ENCODE results near the gene WWOX.

The WWOX gene

DNA sequence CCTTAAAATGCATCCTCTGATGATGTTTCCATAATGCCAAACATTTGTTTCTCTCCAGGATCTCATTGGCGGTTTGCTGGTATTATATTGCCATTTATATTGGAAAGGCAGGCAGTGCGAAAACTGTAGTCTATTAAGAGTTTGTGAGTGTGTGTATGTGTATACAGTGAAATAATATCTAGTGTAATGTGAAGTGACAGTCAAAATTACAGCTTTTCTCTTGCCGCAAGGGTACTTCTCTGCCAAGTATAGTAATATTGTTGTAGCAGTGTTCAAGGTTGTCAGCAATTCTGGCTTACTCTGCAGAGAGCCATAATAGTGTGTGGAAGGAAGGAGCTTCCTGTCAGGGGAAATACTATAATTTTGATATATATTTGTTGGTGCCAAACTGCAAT is 178.6 kb downstream of the WWOX start:
- no peak for DNase-seq

DNA sequence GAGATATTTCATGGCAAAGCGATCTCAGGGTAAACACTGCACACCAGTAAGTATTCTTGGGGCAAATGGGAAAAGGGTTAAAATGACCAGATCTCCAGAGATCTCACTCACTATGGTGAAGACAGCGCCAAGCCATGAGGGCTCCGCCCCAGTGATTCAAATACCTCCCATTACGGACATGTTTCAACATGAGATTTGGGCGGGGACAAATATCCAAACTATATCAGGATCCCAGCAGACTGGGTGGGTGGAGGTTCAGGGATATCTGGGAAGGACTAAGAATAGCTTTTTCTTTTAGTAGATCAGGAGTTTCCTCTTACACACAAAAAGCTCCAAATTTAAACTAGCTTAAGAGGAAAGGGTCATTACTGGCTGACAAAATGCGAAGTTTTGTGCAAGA is 181.7 kb downstream of the WWOX start:
- DNase-seq: no peak

DNA sequence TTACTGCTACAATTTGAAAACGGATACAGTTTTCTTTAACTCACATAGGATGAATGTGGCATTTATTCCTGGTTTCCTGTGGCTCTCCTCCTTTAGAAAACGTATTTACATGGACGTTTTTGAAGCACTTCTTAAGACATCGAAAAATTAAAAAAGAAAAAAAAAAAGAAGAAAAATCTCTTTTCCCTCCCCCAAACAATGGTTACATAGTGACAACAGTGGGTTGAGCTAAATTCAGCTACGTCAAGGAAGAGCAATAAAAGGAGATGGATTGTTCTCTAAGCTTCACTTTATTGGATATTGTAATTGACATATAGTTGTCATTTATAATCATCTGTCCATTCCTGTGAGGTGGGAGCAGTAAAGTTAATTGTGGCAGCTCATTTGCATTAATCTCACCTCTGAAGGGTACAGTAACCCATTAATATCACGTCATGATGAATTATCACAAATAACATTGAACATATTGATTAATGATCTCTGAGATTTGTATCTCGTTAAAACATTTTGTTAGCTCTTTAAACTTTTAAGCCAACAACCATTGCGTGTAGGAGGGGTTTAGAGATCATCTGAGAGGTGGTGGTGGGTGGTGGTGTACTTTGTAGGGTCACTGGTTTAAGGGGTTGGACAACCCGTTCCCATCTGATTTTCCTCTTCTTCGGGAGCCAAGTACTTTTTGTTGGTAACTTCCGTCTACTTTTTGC is 184.2 kb downstream of the WWOX start:
- DNase-seq: no peak

DNA sequence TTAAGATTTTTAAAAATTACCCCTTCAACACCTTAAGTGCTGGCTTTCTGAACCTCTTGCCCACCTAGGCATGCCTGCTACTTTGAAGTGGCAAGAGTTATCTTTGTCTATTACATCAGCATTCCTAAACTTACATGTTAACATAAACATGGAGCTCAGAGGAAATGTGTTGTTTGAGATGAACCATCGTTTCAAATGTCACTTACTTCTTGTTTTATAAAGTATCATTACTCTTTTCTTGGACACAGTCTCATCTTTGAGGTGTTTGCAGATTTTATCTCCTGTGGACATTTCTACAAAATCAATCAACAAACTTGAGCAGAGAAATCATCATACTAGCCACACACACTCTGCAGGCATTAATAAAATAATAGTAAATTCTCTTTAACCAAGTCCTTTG is 184.9 kb downstream of the WWOX start:
- DNase-seq: no peak

DNA sequence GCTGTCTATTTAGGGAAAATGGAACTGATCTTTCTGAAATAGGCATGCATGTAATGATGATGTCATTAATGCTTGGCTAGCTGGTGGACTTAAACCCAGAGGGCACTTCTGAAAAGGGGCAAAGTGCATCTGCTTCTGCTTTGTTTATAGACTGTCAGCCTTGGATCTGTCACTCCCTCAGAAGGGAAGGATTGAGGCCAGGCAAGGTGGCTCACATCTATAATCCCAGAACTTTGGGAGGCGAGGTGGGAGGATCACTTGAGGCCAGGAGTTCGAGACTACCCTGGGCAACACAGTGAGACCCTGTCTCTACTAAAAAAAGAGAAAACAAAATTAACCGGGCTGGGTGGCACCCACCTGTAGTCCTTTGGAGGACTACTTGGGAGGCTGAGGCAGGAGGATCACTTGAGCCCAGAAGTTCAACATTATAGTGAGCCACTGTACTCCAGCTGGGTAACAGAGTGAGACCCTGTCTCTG is 185.5 kb downstream of the WWOX start:
- DNase-seq: no peak

DNA sequence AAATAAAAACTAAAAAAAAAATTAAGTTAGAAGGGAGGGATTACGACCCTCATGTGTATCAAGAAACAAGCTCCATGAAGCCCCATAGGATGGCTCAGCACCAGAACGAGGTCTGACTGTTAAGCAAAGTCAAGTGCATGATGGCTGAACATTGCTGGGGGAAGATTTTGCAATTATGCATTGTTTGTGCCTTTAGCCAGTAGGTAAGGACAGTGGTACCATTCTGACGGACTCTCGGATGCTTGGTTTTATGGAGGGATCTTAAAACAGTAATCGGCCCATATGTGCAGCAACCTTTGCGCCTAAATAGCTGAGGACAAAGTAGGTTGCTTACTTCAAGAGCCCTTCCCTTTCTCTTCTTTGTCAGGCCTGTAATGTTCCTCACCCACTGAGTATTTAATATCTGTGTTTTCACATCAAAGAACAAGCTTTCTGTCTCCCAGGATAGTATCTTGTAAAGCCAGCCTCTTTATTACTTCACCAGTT is 186.0 kb downstream of the WWOX start:
- no peak for DNase-seq

DNA sequence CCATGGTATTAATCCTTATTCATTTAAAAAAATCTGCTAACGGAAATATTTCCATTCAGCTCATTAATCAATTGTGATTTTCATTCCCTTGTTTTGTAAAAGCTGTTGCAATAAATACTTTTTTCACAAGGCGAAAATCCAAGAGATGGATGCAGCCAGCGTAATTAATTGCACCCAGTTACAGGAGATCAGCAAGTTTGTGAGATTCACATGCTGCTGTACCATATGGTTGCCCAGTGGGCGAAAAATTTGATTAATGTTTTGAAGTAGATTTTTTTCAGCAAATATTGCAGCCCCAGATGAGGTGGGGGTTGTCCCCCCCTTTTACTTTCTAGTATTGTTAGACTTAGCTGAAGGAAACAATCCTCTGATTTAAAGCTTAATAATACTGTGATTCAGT is 186.6 kb downstream of the WWOX start:
- DNase-seq: peak; percentile 21

DNA sequence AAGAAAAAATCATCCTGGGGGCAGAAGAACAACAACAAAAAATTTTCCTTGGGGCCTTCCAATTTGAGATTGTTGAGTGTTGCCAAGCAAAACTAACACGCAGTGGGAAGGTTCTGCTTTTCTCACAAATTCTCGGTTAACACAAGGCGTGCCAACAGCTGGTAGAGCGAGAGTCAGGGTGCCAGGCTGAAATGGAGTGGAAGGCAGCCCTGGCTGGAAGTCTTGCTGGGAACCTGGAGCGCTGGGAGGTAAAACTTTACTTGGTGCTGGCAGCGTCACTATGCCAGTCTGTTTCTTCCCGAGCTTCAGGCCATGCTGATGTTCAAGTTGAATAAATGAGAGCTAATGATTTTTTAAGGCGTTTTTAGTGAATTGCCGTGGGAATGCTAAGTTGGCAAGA is 189.4 kb downstream of the WWOX start:
- no peak for DNase-seq

DNA sequence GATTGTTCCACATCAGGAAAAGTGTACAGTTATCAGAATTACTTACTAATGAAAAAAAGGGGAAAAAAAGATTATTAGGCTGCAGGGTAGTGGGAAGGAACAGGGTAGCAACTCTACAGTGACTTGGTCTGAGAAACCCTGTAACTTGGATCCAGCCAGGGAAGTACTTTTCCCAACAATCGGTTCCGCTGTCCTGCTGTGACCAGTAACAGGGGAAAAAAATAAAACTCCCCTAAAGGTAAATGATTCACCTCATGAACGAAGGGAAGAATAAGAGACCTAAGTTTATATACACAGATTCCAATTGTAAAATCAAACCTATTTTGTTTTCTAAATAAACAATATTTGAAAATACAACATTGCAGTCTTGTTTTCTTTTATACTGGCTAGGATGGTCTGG is 189.9 kb downstream of the WWOX start:
- DNase-seq: no peak

DNA sequence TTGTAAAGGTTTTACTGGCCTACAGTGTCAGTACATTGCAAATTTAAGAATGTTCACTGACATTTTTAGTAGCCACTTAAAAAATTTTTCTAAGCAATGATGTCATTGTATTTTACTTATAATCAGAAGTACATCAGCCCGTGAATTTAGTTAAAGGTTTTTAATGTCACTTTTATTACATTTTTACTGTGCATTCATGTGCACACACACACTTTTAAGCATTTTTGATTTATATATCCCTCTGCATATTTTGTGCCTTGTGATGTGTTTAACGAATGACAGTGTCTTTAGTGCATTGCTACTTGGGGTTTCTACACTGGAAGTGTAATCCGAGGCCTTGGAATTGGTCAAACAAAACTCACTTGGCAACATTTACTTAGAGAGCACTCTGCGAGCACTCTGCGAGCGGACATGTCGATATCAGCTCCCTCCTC is 190.4 kb downstream of the WWOX start:
- DNase-seq: no peak

DNA sequence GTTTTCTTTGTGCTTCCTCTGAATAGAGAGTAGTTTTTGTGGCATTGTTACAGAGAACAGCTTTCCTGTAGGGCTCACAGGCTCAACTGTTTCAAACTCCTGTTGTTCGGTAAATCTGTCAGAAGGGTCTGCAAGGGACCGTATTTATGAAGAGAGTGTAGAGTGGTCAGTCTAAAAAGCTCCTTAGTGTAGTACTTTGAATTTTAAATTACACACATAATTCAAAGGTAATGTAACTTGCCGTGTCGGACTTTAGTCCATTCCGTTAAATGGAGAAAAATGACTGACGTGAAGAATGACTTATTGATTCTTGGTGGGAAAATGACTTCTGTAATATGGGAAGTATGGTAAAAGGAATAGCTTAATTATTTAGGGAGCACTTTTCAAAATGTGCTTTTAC is 190.9 kb downstream of the WWOX start:
- no peak for DNase-seq

DNA sequence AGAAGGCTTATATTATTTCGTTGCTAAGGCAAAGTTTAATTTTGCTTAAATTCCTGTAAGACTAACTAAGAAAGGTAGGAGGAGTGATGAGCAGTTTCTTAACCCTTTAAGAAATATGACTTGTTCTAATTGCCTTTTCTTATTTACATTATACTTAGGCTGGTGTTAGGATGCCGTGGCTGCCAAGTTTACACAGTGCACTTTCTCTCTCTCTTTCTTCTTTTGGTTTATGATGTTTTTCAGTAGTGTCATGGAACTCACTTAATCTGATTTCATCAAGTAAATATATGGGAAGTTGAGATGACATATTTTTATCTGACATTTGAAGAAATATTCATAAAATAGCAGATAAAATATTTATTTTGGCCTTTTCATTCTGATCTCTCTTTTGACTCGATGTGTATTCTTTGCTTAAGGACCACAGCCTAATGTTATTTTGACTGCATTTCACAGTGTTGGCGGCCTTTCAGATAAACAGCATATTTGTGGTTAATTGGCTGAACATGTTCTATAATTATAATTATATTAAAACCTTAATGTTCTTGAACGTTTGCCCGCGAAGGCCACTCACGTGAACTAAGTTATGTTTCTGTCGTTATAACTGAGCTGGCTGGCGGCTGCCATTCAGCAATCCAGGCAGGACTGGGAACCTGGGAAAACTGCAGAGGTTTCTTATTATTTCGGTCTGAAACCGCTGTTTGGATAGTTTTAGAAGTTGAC is 191.6 kb downstream of the WWOX start:
- no peak for DNase-seq

DNA sequence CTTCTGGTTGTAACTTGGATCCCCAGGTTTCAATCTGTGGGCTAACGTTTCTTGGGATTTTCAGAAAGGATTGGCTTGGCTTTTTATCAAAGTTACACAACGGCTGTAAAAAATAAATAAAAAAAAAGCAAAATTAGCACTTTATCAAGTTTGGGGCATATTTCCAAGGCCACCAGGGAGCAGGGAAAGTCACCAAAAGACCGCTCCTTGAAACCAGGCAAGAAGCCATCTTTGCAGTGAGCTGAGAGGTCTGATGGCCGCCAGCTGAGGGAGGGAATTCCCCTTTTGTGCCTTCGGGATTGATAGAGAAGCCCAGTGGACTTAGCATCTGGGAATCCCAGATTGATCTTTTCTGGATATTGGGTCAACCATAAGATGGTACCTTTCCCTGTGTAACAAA is 192.2 kb downstream of the WWOX start:
- DNase-seq: no peak

DNA sequence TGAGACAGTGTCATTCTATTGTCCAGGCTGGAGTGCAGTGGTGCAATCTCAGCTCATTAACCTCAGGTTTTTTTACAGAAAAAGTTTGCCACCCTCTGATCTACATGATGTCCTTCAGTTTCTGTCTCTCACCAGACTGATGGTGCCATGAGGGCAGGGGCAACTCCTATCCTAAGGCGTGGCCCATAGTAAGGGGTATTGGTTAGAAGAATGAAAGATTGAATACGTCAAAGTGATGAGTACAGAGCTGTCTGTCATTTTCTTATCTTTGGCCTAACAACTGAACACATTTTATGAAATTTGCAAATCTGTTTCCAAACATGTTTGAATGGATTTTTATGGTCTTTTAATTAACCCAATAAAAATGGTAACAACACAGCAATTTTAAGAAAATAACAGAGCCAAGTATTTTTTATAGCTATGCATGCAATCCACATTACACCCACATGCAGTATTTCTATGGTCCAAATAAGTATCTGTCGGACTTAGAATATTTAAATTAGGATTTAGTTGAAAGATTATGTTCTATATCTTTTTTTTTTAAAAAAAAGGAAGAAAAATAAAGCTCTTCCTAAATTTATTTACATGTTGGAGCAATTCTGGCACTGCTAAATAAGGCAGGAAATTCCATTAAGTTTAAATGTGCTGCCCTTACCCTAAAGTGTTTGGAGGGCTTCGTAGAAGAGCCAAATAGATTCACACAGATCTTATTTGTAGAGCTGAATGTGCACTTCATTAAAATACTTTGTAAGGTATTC is 192.8 kb downstream of the WWOX start:
- no peak for DNase-seq

DNA sequence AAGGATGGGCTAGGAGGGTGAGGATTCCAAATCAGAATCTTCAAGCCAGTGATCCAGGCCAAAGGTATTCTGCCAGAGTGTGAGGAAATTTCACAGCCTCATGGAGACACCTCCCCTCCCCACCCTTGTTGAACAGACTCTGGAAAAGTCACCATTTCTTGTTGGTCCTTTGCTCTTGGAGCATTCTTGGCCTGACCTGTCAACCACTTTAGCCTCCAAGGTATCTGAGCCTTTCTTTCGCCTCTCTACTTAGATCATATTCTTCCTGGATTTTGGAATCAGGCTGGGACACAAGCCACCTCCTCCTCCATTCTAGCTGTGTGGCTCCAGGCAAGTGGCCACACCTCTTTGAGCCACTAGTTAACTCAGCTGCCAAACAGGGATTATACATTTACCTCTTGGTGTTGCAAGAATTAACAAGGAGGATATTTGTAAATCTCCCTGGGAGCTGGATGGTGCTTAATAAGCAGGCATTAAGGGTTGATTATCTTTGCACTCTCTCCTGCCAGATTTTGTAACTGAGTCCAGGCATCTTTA is 193.5 kb downstream of the WWOX start:
- no peak for DNase-seq

DNA sequence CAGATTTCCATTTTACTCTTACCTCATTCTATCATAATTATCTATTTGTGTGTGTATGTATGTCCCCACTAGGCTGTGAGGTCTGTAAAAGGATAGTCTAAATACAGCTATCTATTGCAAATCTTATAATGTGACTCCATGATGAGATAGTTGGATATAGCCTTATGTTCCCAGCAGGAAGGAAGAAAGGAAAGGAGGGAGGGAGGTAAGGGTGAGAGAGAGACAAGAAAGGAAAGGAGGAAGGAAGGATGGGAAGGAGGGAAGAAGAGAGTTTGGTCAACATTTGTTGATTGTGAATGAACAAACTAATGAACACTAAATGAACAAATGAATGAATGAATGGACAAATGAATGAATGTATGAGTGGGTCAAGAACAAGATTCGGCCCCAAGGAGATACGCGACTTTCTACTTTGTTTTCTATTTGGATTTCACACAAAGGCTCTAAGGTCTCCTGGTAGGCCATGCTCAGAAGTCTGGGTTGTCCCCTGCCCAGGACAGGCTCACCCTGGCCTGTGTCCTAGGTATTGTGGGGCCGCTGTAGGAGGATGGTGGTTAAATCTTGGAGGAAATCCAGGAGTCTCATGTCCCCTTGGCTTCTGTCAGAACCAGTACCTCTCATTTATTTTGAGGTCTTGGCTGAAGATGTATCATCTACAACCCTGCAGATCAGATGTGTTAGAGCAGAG is 195.2 kb downstream of the WWOX start:
- no peak for DNase-seq

DNA sequence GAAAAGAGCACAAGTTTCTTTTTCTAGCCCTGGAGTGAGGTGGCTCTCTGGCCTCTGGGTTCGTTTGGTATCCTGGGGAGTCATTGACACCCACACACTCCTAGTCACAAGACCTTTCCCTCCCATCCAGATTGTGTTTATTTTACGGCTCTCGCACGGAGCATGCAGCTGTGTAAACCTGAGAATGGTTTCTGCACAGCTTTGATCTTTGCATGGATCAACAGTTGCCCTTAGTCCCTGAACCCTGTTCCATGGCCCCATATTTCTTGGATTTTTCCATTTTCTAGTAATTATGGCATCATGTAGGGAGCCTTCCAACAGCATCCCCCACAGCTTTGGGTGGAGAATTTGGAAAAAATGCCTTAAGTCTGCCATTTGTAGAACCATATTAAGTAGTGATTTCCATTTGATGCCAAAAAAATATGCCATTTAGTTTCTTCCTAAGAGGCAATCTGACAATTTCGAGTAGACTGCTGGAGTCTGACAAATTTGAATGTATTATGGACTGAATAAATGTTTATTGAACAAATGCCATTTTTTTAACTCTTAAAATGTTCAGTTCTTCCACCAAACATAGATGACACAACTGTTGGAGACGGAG is 197.7 kb downstream of the WWOX start:
- no peak for DNase-seq

DNA sequence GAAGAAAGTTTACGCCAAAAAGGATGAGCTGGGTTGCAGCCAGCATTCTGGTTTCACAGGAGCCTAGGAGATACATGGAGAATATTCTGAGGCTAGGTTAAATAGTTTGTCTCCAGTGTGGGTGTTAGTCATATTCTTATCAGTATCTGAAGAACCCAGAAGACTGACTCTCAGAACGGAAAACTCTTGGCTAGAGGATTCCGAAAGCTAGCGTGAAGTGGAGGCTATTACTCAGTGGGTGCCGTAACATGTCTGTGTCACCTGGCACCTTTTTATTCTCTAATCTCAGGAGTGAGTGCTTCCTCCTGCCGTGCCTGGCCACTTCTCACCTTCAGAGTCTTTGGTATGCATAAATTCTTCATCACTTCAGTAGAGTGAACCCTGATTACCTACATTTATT is 199.5 kb downstream of the WWOX start:
- DNase-seq: no peak

DNA sequence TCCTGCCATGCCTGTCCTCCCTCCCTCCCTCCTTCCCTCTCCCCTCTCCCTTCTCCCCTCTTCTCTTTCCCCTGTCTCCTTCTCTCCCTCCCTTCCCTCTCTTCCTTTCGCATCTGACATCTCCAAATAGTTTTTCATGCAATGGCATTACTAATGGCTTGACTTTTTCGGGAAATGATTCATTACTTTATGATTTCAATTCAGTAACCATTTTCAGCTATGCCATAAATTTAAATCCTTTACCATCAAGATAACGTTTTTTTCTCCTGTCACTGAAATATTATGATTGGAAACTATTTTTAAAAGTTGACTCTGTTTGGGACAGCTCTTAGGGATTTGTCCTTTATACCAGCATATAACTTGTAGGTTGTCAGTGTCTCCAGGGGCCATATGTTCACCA is 201.0 kb downstream of the WWOX start:
- no peak for DNase-seq

DNA sequence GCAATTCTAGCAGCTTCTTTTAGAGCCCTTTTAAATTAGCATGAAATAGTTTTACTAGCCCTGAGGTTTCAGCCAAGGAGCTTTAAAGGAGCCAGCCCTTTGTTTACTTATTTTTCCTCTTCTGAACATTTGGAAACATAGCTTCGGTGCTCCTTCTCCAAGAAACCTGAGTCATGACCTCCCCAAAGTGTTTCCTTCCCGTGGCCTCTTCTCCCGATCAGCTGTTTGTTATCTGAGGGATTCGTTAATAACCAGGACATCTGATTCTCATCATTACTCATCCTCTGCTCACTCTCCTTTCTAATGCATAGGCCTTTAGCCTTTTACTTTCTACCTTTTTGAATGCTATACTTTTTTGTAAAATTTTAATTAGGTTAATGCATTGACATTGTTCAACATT is 204.5 kb downstream of the WWOX start:
- DNase-seq: no peak

DNA sequence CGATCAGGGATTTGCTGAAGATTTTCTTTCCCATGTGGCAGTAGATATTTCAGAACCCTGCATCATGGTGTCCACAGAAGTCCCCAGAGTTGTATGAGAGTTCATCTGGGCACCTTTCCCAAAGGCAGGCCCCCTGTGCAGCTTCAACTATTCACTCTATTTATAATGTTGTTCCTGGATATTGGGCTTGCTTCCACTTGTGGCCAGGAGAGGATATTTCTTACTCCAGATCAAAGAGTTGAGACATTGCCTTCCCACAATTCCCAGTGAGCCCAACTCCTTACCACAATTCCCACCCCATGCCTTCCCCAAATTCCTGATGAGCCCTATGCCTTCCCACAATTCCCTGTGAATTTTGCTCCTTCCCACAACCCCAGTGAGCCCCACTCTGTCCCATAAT is 206.9 kb downstream of the WWOX start:
- DNase-seq: no peak

DNA sequence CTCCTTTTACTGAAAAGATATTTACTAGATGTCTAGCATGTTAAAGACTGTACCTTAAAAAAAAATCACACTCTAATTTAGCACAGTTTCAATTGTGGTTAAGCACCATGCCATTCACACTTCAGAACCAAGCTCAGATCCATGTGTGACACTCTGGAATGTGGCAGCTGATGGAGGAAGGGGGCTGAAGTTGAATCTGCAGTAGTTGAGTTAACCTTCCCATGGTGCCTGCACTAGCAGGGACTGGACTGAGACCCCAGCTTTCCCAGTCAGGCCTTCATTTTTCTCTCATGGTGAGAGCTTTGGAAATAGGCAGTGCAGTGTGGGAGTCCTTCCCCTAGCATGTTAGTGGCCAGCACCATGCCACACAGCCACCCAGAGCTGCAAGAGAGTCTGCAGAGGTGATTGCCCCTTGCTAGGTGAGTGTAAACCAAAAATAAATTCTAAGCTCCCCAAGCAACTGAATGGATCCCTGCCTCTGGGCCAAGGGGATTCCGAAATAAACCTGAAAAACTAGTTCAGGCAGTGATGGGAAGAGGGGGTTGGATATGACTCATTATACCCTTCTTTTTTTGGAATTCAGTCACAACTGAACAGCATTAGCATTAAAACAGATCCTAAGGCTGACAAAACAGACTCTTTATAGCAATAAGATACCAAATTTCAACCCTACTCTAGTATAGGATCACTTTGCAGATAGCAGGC is 208.5 kb downstream of the WWOX start:
- no peak for DNase-seq

All from NCI-H524 treated with DMSO at 0.1 percent for 48 hours (cell line).